ENCODE data around the gene FGFRL1.
"Not testable (repeated sequence)": the region's sequence is repeated elsewhere in the genome, so short reads cannot be mapped to it uniquely, and the experiment has no call there.

Gene FGFRL1

DNA sequence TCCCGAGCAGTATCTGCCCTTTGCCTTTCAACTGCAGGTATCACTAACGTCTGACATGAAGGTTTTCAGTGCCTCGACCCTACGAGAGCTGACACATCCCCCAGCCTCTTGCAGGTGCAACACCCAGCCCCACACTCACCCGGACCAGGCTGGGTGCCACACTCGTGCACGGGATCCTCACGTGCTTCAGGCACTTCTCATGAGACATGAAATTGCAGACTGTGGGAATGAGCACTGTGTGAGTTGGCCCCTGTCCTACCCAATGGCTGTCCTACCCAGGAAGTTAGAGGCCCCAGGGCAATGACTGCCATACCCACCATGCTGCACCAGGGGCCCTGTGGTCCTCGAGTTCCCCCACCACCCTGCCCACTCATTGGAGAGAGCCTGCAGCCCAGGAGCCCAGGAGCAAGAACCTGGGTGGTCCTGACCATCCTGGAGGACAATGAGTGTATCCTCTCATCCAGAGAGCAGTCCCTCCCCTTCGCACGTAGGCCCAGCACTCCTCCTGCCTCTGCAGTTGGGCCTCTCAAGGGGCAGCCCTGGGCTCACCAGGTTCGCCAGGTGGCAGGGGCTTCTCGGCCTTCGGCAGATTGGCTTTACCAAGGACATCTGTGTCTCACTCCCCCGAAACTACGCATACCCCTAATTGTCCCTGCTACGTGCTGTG is 40.4 kb upstream of the FGFRL1 start:
- H3K4me3 ChIP-seq (ENCODE audit: low read depth, low read length), result no peak overlapping the region

DNA sequence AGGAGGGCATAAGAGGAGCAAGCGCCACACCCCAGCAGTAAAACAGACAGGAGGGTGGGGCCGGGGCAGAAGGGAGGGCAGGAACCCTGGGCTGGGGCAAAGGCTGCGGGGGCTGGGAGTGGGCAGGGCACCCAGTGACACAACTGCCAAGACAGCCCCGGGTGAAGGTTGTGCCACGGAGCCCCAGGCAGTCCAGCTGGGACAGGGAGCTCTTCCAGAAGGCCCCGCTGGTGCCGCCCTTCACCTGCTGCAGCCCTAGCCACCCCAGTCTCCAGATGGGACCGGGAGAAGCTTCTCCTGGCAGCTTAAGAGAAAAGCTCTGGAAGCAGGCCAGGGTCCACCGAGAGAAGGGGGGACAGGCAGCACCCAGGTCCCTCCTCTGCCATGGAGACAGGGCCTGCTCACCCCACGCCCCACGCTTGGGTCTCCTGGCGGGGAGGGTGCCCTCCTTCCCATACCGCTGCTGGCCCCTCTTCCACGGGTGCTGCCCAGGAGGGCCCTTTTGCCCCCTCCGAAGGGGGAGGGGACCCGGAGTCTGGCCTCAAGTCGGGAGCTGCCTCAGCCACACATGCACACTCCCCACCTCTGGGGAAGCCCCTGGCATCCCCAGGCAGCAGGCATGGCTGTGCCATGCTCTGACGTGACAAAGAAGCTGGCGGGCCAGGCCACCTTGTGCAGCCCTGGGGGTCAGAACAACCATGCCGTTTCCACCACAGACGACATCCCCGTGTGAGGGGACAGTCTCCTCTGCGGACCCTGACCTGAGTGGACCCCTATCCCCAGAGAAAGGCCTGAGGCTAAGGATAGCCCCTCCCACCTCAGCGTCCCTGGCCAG is 39.5 kb upstream of the FGFRL1 start:
- DNase-seq (ENCODE audit: low read depth), result no peak
- peak overlapping the region; percentile 85 for H3K4me3 ChIP-seq (ENCODE audit: low read depth, low read length)
- TF ChIP-seq, protein P1, sequence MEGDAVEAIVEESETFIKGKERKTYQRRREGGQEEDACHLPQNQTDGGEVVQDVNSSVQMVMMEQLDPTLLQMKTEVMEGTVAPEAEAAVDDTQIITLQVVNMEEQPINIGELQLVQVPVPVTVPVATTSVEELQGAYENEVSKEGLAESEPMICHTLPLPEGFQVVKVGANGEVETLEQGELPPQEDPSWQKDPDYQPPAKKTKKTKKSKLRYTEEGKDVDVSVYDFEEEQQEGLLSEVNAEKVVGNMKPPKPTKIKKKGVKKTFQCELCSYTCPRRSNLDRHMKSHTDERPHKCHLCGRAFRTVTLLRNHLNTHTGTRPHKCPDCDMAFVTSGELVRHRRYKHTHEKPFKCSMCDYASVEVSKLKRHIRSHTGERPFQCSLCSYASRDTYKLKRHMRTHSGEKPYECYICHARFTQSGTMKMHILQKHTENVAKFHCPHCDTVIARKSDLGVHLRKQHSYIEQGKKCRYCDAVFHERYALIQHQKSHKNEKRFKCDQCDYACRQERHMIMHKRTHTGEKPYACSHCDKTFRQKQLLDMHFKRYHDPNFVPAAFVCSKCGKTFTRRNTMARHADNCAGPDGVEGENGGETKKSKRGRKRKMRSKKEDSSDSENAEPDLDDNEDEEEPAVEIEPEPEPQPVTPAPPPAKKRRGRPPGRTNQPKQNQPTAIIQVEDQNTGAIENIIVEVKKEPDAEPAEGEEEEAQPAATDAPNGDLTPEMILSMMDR (IDR thresholded peaks at IDR 0.05; ENCODE audit: low read depth, low read length, missing control alignments), result no peak

More for the DNA sequence above, 40.4 kb upstream of the FGFRL1 start:
- no peak for DNase-seq (ENCODE audit: low read depth)
- TF ChIP-seq, protein P1 (IDR thresholded peaks at IDR 0.05; ENCODE audit: low read depth, low read length, missing control alignments), result no peak

DNA sequence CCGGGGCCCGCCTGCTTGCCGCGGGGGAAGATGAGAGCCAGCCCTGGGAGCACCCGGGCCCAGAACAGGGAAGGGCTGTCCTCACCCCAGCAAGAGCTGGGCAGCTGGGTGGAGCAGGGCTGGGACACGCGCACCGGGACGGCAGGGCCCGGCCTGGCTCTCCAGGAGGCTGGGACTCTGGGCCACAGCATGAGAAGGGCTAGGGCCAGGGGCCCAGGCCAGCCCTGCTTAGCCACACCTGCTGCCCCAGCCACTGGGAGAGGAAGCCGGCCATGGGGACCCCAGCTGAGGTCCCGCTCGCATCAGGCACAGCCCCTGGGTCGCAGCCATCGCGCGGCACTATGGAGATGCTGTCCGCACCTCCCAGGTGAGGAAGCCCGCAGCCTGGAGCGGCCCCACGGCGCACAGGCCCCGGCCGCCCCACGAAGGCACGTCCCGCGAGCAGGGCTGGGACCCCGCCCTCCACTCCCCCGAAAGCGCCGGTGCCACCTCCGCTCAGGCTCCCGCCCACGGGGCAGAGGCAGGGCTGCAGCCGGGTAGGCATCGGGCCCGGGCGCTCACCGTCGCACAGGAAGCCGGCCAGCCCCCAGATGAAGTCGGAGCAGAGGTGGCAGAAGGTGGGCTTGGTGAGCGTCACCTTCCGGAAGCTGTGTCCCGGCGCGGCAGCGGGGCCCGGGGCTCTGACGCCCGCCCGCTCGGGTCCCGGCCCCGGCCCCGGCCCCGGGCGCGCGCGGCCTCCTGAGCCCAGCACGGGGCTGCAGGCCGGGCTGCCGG is 38.6 kb upstream of the FGFRL1 start:
- no peak for DNase-seq (ENCODE audit: low read depth)
- TF ChIP-seq, protein P1 (IDR thresholded peaks at IDR 0.05; ENCODE audit: low read depth, low read length, missing control alignments), result no peak
- H3K4me3 ChIP-seq (ENCODE audit: low read depth, low read length), result peak overlapping the region; percentile 85

DNA sequence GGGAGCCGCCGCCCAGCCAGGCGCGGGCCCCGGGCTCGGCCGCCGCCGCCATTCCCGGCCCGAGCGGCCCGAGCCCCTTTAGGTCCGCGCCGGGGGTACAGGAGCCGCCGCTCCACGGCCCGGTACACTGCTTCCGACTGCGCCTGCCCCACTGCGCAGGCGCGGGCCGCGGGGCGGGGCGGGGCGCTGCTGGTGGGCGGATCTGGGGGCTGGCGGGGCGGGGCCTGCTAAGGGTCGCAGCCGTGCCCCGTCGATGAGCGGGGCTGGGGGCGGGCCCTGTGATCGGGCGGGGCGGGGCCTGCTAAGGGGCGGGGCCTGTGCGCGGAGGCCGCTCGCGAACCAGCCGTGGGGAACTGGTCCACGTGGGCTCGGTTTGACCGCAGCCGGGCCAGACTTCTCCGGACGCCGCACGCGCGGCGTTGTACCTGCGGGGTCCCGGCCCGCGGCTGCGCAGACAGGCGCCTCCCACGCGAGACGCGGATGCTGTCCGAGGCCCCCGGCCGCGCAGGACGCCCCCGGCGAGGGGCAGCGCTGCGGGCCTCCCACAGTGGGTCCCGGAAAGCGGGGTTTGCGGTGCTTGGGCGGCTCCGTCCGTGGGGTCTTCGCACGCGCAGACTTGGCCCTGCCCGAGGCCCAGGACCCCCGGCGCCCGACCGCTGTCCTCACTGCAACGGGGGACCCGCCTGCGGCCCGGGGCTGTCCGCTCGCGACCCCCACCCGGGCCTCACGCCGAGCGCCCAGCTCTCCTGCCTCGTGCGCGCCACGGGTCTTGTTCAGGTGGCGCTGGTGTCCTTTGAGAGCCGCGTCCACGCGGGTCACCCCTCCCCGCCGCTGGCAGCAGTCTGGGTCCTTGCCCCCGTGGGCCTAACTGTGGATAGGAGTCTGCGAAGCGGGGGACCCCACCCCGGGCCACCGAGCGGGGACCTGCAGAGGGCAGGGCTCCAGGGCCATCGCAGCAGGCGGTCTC is 37.7 kb upstream of the FGFRL1 start, which contains the start of gene DGKQ:
Gene DGKQ (minus strand): TSS at position 139 of the 967 bp plus-strand sequence. CDS start 87 bp downstream, at position 52.
- H3K4me3 ChIP-seq (ENCODE audit: low read depth, low read length), result peak within 1 kb of the TSS; percentile 85

DNA sequence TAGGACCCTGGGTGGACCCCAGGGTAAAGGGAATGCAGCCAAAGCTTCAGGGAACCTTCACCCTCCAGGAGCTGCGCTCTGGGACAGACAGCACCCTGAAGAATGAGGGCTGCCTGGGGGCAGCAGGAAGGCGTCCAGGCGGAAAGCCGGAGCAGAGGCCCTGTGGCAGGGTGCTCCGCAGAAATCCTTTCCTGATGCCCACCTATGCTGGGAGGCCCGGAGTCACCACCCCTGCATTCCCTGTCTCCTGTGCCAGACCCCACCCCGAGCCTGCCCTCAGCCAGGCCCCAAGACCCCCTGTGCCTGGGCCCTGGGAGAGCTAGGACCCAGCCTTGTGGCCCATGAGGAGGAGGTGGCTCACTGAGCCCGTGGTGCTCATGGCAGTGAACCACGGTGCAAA is 36.8 kb upstream of the FGFRL1 start:
- TF ChIP-seq, protein P1 (IDR thresholded peaks at IDR 0.05; ENCODE audit: low read depth, low read length, missing control alignments), result no peak
- no peak overlapping the region for H3K4me3 ChIP-seq (ENCODE audit: low read depth, low read length)
- DNase-seq (ENCODE audit: low read depth), result no peak

More for the DNA sequence above, 37.7 kb upstream of the FGFRL1 start, which contains the start of gene DGKQ:
- no peak for DNase-seq (ENCODE audit: low read depth)
- TF ChIP-seq, protein P1 (IDR thresholded peaks at IDR 0.05; ENCODE audit: low read depth, low read length, missing control alignments), result no peak

DNA sequence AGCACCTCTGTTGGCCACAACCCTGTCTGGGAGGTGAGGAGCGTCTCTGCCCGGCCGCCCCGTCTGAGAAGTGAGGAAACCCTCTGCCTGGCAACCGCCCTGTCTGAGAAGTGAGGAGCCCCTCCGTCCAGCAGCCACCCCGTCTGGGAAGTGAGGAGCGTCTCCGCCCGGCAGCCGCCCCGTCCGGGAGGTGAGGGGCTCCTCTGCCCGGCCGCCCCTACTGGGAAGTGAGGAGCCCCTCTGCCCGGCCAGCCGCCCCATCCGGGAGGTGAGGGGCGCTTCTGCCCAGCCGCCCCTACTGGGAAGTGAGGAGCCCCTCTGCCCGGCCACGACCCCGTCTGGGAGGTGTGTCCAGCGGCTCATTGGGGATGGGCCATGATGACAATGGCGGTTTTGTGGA is 35.4 kb upstream of the FGFRL1 start:
- not testable (repeated sequence) for H3K4me3 ChIP-seq (ENCODE audit: low read depth, low read length); DNase-seq (ENCODE audit: low read depth)
